ENCODE measurements around the gene TNIK. TPM values are rescaled to one million over a fixed set of nuclear protein-coding genes. Genes with fewer than 3 reads are reported as not detected.
"Not testable (repeated sequence)": the region's sequence is repeated elsewhere in the genome, so short reads cannot be mapped to it uniquely, and the experiment has no call there.

TNIK gene
- total RNA-seq, 1 donor = 24.2 TPM

GRCh38 chr3:171125010-171125409, 335.2 kb downstream of the TNIK start:
- H3K4me3 ChIP-seq (ENCODE audit: low read depth, low read length) = no peak overlapping the region
- TF ChIP-seq, protein P1, sequence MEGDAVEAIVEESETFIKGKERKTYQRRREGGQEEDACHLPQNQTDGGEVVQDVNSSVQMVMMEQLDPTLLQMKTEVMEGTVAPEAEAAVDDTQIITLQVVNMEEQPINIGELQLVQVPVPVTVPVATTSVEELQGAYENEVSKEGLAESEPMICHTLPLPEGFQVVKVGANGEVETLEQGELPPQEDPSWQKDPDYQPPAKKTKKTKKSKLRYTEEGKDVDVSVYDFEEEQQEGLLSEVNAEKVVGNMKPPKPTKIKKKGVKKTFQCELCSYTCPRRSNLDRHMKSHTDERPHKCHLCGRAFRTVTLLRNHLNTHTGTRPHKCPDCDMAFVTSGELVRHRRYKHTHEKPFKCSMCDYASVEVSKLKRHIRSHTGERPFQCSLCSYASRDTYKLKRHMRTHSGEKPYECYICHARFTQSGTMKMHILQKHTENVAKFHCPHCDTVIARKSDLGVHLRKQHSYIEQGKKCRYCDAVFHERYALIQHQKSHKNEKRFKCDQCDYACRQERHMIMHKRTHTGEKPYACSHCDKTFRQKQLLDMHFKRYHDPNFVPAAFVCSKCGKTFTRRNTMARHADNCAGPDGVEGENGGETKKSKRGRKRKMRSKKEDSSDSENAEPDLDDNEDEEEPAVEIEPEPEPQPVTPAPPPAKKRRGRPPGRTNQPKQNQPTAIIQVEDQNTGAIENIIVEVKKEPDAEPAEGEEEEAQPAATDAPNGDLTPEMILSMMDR (IDR thresholded peaks at IDR 0.05; ENCODE audit: insufficient read depth, low read length) = no peak
- DNase-seq (ENCODE audit: low read depth) = peak; percentile 81

DNA sequence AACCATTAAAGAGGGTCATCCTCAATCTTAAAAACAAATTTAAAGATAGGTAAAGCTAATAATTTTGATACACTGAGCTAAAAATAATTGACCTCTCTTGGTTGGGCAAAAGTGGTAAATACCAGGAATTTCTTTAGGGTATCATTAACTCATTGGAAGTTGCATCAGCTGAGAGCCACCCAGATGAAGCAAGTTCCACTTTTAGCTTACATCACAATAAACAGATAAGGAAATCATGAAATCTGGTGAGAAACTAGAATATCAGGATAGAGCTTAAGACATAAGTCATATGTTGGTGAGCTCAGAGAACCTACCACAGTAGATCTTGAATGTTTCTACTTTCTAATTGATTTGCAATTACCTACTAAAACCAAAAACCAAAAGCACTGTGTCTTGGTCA, 336.3 kb downstream of the TNIK start:
- H3K4me3 ChIP-seq (ENCODE audit: low read depth, low read length) = no peak overlapping the region
- TF ChIP-seq, protein P1 (IDR thresholded peaks at IDR 0.05; ENCODE audit: insufficient read depth, low read length) = no peak
- DNase-seq (ENCODE audit: low read depth) = peak; percentile 73

DNA sequence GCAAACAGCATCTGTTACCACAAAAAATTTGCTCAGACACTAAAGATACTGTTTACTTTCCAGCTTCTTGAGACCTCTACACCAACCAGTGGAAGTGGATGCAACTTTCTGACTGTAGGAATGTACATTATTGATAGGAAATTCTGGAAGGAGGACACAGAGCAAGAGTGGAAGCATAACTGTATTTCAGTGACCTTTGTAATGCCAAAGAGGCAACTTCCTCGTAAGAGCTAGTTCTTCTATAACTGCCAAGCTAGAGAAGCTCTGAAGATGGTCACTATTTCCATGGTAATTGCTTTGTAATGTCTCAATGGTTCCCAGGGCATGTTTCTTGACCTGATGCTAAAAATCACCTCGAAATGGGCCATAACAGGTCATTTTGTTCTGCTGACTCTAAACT, 337.3 kb downstream of the TNIK start:
- TF ChIP-seq, protein P1 (IDR thresholded peaks at IDR 0.05; ENCODE audit: insufficient read depth, low read length) = no peak
- H3K4me3 ChIP-seq (ENCODE audit: low read depth, low read length) = no peak overlapping the region
- no peak for DNase-seq (ENCODE audit: low read depth)

DNA sequence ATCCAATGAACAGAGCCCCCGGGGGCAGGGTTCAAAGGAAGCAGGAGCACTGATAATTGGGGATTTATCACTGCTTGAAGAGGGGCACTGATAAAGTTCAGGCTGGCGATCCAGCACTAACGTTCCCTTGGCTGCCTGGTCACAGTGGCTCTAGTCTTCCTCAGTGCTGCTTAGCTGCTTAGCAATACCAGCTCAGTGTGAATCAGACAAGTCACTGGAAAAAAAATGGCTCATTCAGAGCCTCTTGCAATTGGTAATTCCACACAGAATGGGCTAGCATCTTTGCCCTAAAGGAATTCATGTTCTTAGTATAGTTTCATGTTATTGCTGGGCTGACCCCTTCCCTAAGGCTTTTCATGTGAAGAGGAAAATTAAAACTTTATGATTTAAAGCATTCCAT, 338.0 kb downstream of the TNIK start:
- TF ChIP-seq, protein P1 (IDR thresholded peaks at IDR 0.05; ENCODE audit: insufficient read depth, low read length) = no peak
- DNase-seq (ENCODE audit: low read depth) = no peak

GRCh38 chr3:171121801-171122200, 338.4 kb downstream of the TNIK start:
- DNase-seq (ENCODE audit: low read depth) = no peak
- TF ChIP-seq, protein P1 (IDR thresholded peaks at IDR 0.05; ENCODE audit: insufficient read depth, low read length) = no peak
- H3K4me3 ChIP-seq (ENCODE audit: low read depth, low read length) = no peak overlapping the region

More for the DNA sequence above, 338.0 kb downstream of the TNIK start:
- no peak overlapping the region for H3K4me3 ChIP-seq (ENCODE audit: low read depth, low read length)

DNA sequence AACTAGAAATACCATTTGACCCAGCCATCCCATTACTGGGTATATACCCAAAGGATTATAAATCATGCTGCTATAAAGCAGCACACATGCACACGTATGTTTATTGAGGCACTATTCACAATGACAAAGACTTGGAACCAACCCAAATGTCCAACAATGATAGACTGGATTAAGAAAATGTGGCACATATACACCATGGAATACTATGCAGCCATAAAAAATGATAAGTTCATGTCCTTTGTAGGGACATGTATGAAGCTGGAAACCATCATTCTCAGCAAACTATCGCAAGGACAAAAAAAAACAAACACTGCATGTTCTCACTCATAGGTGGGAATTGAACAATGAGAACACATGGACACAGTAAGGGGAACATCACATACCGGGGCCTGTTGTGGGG, 340.8 kb downstream of the TNIK start:
- not testable (repeated sequence) for H3K4me3 ChIP-seq (ENCODE audit: low read depth, low read length); DNase-seq (ENCODE audit: low read depth)

- not testable (repeated sequence) for H3K4me3 ChIP-seq (ENCODE audit: low read depth, low read length); DNase-seq (ENCODE audit: low read depth)
Observed at GRCh38 chr3:171118993-171119392, 341.2 kb downstream of the TNIK start.

DNA sequence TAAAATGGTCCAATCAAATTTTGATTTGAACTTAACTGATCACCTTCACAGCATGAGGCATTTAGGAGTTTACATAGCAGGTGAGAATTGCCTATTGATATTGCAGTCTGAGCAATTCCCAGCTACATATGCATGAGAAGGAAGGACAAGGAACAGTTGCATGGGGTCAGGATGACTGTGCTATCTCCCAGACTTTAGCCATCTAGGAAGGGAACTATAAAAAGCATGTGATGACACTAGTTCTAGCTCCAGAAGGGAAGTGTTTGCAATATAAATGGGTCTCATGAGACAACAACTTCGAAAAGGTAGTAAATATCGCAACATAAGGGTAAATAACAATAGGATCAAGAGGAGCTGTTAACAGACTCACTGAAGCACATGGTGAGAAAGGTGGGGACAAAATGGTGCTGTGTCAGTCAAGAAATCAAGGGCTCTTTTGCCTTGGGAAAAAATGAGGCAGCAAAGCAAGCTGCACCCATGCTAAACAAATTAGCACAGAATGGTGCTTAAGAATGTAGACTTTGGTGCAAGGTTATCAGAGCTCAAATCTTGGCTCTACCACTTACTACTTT, 343.3 kb downstream of the TNIK start:
- DNase-seq (ENCODE audit: low read depth) = no peak
- TF ChIP-seq, protein P1 (IDR thresholded peaks at IDR 0.05; ENCODE audit: insufficient read depth, low read length) = no peak
- no peak overlapping the region for H3K4me3 ChIP-seq (ENCODE audit: low read depth, low read length)

Data from fibroblast of the aortic adventitia (primary cell).